Fibroblast of mammary gland (primary cell): ENCODE data around the gene KIF1C.

Experiments
- DNase-seq: peaks from one replicate; pipeline ENCODE4 v3.0.0-alpha.2; 2010; ENCODE audit warnings: low read depth
- H3K4me3 ChIP-seq: 2 replicates; pipeline ENCODE4 v1.5.1; 2011; ENCODE audit warnings: low read depth, mild to moderate bottlenecking, low read length, moderate library complexity; ENCODE audit not compliant: control insufficient read depth
- TF ChIP-seq, protein P1 (sequence below): conservative IDR thresholded peaks from 2 replicates; pipeline ENCODE4 v1.5.1; 2011; ENCODE audit warnings: low read depth, low read length, inconsistent platforms; ENCODE audit not compliant: control insufficient read depth, insufficient read depth

KIF1C gene

GRCh38 chr17:5035315-5035714, 37.6 kb downstream of the KIF1C start, which contains the start of gene SLC52A1:
TSS of gene SLC52A1 (minus strand) at chr17:5035426. CDS start at chr17:5034606, 820 bp downstream.
- TF ChIP-seq, protein P1, sequence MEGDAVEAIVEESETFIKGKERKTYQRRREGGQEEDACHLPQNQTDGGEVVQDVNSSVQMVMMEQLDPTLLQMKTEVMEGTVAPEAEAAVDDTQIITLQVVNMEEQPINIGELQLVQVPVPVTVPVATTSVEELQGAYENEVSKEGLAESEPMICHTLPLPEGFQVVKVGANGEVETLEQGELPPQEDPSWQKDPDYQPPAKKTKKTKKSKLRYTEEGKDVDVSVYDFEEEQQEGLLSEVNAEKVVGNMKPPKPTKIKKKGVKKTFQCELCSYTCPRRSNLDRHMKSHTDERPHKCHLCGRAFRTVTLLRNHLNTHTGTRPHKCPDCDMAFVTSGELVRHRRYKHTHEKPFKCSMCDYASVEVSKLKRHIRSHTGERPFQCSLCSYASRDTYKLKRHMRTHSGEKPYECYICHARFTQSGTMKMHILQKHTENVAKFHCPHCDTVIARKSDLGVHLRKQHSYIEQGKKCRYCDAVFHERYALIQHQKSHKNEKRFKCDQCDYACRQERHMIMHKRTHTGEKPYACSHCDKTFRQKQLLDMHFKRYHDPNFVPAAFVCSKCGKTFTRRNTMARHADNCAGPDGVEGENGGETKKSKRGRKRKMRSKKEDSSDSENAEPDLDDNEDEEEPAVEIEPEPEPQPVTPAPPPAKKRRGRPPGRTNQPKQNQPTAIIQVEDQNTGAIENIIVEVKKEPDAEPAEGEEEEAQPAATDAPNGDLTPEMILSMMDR = no peak
- peak within 1 kb of the TSS; percentile 1 for H3K4me3 ChIP-seq
- no peak for DNase-seq

DNA sequence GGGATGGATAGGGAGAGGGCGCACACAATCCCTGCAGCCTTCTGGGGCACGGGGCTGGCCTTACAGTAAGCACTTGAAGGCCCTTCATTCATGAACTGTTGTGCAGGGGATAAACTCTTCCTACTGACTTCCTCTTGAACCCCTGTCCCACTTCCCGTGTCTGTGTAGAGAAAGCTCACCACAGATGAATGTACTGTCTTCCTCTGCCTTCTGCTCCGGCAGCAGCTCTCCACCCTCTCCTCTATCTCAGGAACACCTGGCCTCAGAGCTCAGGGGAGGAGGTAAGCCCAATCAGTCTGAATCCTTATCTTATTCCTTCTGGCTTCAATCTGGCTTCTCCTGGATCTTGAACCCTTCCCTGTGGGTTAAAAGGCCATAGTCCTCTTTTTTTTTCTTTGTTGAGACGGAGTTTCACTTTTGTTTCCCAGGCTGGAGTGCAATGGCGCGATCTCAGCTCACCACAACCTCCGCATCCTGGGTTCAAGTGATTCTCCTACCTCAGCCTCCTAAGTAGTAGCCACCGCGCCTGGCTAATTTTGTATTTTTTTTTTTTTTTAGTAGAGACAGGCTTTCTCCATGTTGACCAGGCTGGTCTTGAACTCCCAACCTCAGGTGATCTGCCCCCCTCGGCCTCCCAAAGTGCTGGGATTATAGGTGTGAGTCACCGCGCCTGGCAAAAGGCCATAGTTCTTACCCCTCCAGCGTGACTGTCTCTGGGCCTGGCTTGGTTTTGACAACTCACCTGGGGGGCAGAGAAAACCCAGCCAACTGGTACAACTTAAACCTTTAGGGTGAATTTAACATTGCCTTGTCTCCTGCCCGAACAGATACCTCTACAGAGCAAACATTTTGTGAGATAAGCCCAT, 44.6 kb downstream of the KIF1C start:
- DNase-seq = no peak
- H3K4me3 ChIP-seq = no peak overlapping the region
- TF ChIP-seq, protein P1 = no peak

- TF ChIP-seq, protein P1 = no peak
- no peak for DNase-seq
- no peak overlapping the region for H3K4me3 ChIP-seq
Observed at GRCh38 chr17:5043524-5043923, 45.8 kb downstream of the KIF1C start.

DNA sequence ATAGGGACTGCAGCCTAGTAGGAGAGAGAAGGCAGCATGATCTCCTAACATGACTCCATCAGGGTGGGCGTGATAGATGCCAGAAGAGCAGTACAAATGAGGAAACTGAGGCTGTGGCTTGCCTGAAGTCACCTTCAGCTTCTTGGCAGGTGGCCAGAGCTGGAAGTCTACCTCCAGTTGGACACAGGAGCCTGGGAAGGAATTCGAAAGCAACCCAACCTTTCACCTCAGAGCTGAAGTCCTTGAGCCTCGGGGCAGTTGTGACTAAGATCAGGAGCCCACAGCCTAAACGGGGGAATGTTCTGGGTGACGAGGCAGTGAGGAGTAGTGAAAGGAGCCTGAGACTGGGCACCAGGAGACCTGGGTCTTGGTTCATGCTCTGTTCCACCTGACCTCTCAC, 46.9 kb downstream of the KIF1C start:
- no peak overlapping the region for H3K4me3 ChIP-seq
- TF ChIP-seq, protein P1 = no peak
- DNase-seq = no peak

DNA sequence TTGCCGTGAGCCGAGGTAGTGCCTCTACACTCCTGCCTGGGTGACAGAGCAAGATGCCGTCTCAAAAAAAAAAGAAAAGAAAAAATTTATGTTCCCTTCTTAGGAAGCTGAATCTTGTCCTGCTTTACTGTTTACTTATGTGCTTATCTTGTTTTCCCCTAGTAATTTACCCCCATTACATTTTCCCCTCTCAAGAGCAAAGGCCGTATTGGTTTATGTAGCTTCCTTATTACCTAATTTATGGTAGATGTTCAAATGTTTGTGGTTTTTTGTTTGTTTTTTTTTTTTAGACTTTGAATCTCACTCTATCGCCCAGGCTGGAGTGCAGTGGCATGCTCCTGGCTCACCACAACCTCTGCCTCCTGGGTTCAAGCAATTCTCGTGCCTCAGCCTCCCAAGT, 47.7 kb downstream of the KIF1C start:
- no peak for DNase-seq
- TF ChIP-seq, protein P1 = no peak
- H3K4me3 ChIP-seq = no peak overlapping the region

DNA sequence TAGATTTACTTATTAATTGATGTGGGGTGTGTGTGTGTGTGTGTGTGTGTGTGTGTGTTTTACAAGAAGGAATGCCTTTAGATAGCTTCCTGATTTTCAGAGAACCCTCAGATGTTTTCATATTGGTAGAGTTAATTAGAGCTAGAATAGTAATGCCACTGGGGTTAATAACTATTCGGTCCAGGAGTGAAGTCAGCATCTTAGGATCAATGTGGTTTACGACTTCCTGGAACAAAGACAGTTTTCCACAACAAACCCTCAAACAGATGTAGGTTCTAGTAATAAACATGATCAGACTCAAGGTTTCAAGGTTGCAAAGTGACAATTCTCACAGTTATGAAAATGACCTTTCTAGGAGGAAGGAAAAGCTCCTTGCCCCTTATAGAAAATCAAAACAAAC, 49.7 kb downstream of the KIF1C start:
- TF ChIP-seq, protein P1 = no peak
- DNase-seq = no peak
- H3K4me3 ChIP-seq = no peak overlapping the region
